GM18868 (cell line): ENCODE measurements around the gene EPS15.
"Not testable (repeated sequence)": the region's sequence is repeated elsewhere in the genome, so short reads cannot be mapped to it uniquely, and the experiment has no call there.

Experiments used
- ATAC-seq: cut with Tn5 transposase; IDR thresholded peaks from one replicate; pipeline ENCODE4 v1.9.1; 2021; ENCODE audit warnings: mild to moderate bottlenecking, moderate library complexity; ENCODE audit not compliant: unreplicated experiment

The EPS15 gene

GRCh38 chr1:51392241-51392640 is 126.8 kb downstream of the EPS15 start:
- no peak for ATAC-seq

GRCh38 chr1:51390641-51391040 is 128.4 kb downstream of the EPS15 start:
- not testable (repeated sequence) for ATAC-seq

GRCh38 chr1:51387288-51387687 is 131.8 kb downstream of the EPS15 start:
- not testable (repeated sequence) for ATAC-seq

- not testable (repeated sequence) for ATAC-seq
These were observed 132.8 kb downstream of the EPS15 start for GRCh38 chr1:51386259-51386658.

- ATAC-seq, result no peak
These were observed 133.3 kb downstream of the EPS15 start for GRCh38 chr1:51385776-51386175.

GRCh38 chr1:51381964-51382363 is 137.1 kb downstream of the EPS15 start:
- no peak for ATAC-seq

- no peak for ATAC-seq
These were observed 138.1 kb downstream of the EPS15 start for GRCh38 chr1:51380936-51381335.

GRCh38 chr1:51378871-51379270 is 140.2 kb downstream of the EPS15 start:
- no peak for ATAC-seq

GRCh38 chr1:51373898-51374297 is 145.2 kb downstream of the EPS15 start:
- no peak for ATAC-seq

- no peak for ATAC-seq
These were observed 146.5 kb downstream of the EPS15 start for GRCh38 chr1:51372561-51372960.

- ATAC-seq, result no peak
These were observed 149.9 kb downstream of the EPS15 start for GRCh38 chr1:51369171-51369570.

GRCh38 chr1:51365774-51366173 is 153.3 kb downstream of the EPS15 start:
- ATAC-seq, result no peak

- ATAC-seq, result no peak
These were observed 159.2 kb downstream of the EPS15 start for GRCh38 chr1:51359879-51360278.

- ATAC-seq, result no peak
These were observed 163.7 kb downstream of the EPS15 start for GRCh38 chr1:51355382-51355781.

- ATAC-seq, result no peak
These were observed 164.7 kb downstream of the EPS15 start for GRCh38 chr1:51354416-51354815.

- ATAC-seq, result no peak
These were observed 167.2 kb downstream of the EPS15 start for GRCh38 chr1:51351907-51352306.

GRCh38 chr1:51349862-51350261 is 169.2 kb downstream of the EPS15 start:
- no peak for ATAC-seq

- no peak for ATAC-seq
These were observed 170.9 kb downstream of the EPS15 start for GRCh38 chr1:51348147-51348527.

GRCh38 chr1:51347398-51348146 is 171.5 kb downstream of the EPS15 start:
- ATAC-seq, result no peak

GRCh38 chr1:51346086-51346942 is 172.8 kb downstream of the EPS15 start:
- ATAC-seq, result no peak

- ATAC-seq, result no peak
These were observed 173.8 kb downstream of the EPS15 start for GRCh38 chr1:51345300-51345687.
